SIG-M5 (cell line): ENCODE measurements around the gene RIN3.

Experiments
- DNase-seq: peaks from one replicate; lab custom pipeline; 2025; lab: John Stamatoyannopoulos, UW

Gene RIN3

GRCh38 chr14:92555465-92556111 lies 42.0 kb downstream of the RIN3 start:
- DNase-seq = no peak

- no peak for DNase-seq
Observed at GRCh38 chr14:92556255-92556741, 42.7 kb downstream of the RIN3 start.

GRCh38 chr14:92556863-92557543 lies 43.4 kb downstream of the RIN3 start:
- no peak for DNase-seq

- DNase-seq = no peak
Observed at GRCh38 chr14:92557544-92557912, 43.9 kb downstream of the RIN3 start.

GRCh38 chr14:92558319-92558718 lies 44.7 kb downstream of the RIN3 start:
- no peak for DNase-seq

GRCh38 chr14:92559486-92559885 lies 45.9 kb downstream of the RIN3 start:
- DNase-seq = no peak

GRCh38 chr14:92560106-92560865 lies 46.7 kb downstream of the RIN3 start:
- DNase-seq = no peak

GRCh38 chr14:92561906-92562479 lies 48.4 kb downstream of the RIN3 start:
- no peak for DNase-seq

GRCh38 chr14:92563359-92563758 lies 49.8 kb downstream of the RIN3 start:
- peak; percentile 26 for DNase-seq

- DNase-seq = no peak
Observed at GRCh38 chr14:92563765-92564285, 50.2 kb downstream of the RIN3 start.

GRCh38 chr14:92564344-92565039 lies 50.9 kb downstream of the RIN3 start:
- no peak for DNase-seq

- DNase-seq = no peak
Observed at GRCh38 chr14:92565040-92565717, 51.6 kb downstream of the RIN3 start.

GRCh38 chr14:92565718-92566115 lies 52.1 kb downstream of the RIN3 start:
- no peak for DNase-seq

GRCh38 chr14:92567173-92567725 lies 53.7 kb downstream of the RIN3 start:
- DNase-seq = no peak

GRCh38 chr14:92568621-92569479 lies 55.3 kb downstream of the RIN3 start:
- no peak for DNase-seq

- no peak for DNase-seq
Observed at GRCh38 chr14:92570674-92571262, 57.2 kb downstream of the RIN3 start.

GRCh38 chr14:92572050-92572449 lies 58.5 kb downstream of the RIN3 start:
- no peak for DNase-seq

- DNase-seq = no peak
Observed at GRCh38 chr14:92573761-92574498, 60.3 kb downstream of the RIN3 start.
